Measurements from ENCODE around the gene UXS1. TPM values are rescaled to one million over a fixed set of nuclear protein-coding genes. Genes with fewer than 3 reads are reported as not detected.

Gene UXS1
- total RNA-seq, 1 experiment from 2014 or later: 49.1 TPM

DNA sequence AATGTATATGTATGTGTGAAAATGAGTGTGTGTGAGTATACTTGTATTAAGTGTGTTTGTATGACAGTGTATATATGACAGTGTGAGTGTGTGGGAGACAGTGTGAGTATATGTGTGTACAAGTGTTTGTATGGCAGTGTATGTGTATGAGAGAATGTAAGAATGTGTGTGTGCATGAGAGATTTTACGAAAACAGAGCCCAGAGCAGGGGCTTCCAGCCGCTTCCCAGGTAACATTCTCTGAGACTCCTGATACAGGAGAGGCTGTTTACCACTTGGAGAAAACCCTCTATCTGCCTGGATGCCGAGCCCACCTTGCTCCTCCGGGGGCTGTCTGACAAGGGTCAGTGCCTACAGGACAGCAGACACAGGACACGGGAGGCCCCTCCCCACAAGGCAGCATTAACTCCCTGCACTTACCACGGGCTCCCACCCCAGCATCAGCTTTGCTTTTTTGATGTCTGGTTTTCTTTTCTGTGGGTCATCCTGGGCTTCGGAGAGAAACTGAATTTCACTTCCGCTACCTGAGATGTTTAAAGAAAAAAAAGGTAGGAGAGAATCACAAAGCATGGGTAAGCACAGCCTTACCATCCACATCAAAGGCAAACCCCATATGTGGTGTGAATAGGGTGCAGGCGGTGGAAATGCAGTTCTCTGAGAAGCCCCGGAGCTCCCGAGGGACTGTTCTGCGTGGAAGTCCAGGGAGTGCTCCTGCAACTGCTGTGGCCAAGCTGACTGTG lies 97.6 kb downstream of the UXS1 start:
- intact Hi-C loops (cut with micrococcal nuclease): no loop called here
- H3K9me3 ChIP-seq (ENCODE audit: low read length): no peaks in the 10 kb centered on the region
- TF ChIP-seq, protein P1, sequence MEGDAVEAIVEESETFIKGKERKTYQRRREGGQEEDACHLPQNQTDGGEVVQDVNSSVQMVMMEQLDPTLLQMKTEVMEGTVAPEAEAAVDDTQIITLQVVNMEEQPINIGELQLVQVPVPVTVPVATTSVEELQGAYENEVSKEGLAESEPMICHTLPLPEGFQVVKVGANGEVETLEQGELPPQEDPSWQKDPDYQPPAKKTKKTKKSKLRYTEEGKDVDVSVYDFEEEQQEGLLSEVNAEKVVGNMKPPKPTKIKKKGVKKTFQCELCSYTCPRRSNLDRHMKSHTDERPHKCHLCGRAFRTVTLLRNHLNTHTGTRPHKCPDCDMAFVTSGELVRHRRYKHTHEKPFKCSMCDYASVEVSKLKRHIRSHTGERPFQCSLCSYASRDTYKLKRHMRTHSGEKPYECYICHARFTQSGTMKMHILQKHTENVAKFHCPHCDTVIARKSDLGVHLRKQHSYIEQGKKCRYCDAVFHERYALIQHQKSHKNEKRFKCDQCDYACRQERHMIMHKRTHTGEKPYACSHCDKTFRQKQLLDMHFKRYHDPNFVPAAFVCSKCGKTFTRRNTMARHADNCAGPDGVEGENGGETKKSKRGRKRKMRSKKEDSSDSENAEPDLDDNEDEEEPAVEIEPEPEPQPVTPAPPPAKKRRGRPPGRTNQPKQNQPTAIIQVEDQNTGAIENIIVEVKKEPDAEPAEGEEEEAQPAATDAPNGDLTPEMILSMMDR (conservative IDR thresholded peaks at IDR 0.05; ENCODE audit: low read depth, low read length): no peak
- TF ChIP-seq EZH2 (IDR thresholded peaks at IDR 0.05; ENCODE audit: low read length, unreplicated experiment) (no peak), EZH2phosphoT487 (IDR thresholded peaks at IDR 0.05; ENCODE audit: borderline replicate concordance, low read length) (no peak)
- POLR2A ChIA-PET (ENCODE audit: unreplicated experiment): no interaction called here
- H3K4me2 ChIP-seq (ENCODE audit: low read length): no peak overlapping the region
- H4K20me1 ChIP-seq (ENCODE audit: low read length): no peaks in the 10 kb centered on the region
- H3K27ac ChIP-seq (ENCODE audit: low read length): no peak overlapping the region
- H2AFZ ChIP-seq (ENCODE audit: low read length): no peak overlapping the region
- no peaks in the 10 kb centered on the region for H3K27me3 ChIP-seq (ENCODE audit: low read length)
- no peaks in the 10 kb centered on the region for H3K9me2 ChIP-seq (replicated peaks; ENCODE audit: low read length)
- H3K36me3 ChIP-seq (ENCODE audit: low read depth, low read length): 0 out of 2 replicates have a peak, but pooled peaks cover 5% of the 10 kb centered on the region
- H3K4me3 ChIP-seq (ENCODE audit: low read length): no peak overlapping the region
- BruUV-seq (replicated peaks): no TSS peak
- no peaks in the 10 kb centered on the region for H3K4me1 ChIP-seq (ENCODE audit: insufficient read depth, low read length)
- H3F3A ChIP-seq (ENCODE audit: low read length, unreplicated experiment): no peaks in the 10 kb centered on the region
- CTCF ChIA-PET: no interaction called here
- DNase-seq: no peak
- no peaks in the 10 kb centered on the region for H3K79me2 ChIP-seq (ENCODE audit: low read length)
- ATAC-seq: no peak
- H3K9ac ChIP-seq (ENCODE audit: low read length): no peak overlapping the region

DNA sequence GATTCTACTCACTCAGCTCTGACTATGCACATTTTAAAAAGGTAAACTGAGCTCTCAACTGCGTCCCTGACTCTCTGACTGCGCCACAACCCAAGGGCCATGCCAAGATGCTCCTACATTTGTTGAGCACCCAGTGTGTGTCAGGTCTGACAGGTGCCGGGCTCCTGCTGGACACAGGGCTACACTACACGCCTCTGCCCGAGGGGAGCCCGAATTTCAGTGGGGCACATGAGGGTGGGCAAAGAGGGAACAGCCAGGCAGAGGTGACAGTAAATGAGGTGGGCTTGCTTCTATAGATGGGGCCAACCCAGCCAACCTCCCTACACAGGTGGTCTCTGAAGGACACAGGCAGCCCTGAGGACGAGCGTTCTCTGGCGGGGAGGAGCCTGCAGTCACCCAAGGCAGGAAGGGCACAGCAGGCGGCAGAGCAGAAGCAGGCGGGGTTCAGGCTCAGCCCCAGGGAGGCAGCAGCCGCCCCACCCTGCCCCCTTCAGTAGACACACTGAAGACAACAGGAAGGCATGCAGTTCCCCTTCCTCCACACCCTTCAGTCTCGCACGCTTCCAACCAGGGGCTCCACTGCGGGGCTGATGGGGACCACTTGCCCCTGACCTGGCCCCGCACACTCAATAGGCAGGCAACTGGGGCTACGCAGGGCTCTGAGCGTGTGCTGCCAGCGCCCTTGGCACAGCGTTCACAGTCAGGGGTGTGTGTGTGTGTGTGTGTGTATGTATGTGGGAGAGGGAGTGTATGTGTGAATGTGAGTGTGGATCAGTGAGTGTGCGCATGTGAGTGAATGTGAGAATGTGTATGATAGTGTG lies 98.4 kb downstream of the UXS1 start:
- CTCF ChIA-PET: no interaction called here
- Histone ChIP-seq H3K36me3 (ENCODE audit: low read depth, low read length) (0 out of 2 replicates have a peak, but pooled peaks cover 5% of the 10 kb centered on the region), H3F3A (ENCODE audit: low read length, unreplicated experiment) (no peaks in the 10 kb centered on the region), H4K20me1 (ENCODE audit: low read length) (no peaks in the 10 kb centered on the region), H2AFZ (ENCODE audit: low read length) (no peak overlapping the region), H3K4me3 (ENCODE audit: low read length) (no peak overlapping the region), H3K9ac (ENCODE audit: low read length) (no peak overlapping the region), H3K27me3 (ENCODE audit: low read length) (no peaks in the 10 kb centered on the region), H3K27ac (ENCODE audit: low read length) (no peak overlapping the region), H3K4me2 (ENCODE audit: low read length) (no peak overlapping the region), H3K4me1 (ENCODE audit: insufficient read depth, low read length) (no peaks in the 10 kb centered on the region), H3K79me2 (ENCODE audit: low read length) (no peaks in the 10 kb centered on the region), H3K9me2 (replicated peaks; ENCODE audit: low read length) (no peaks in the 10 kb centered on the region), H3K9me3 (ENCODE audit: low read length) (no peaks in the 10 kb centered on the region)
- ATAC-seq: no peak
- BruUV-seq (replicated peaks): no TSS peak
- POLR2A ChIA-PET (ENCODE audit: unreplicated experiment): no interaction called here
- no peak for DNase-seq
- TF ChIP-seq, protein P1 (conservative IDR thresholded peaks at IDR 0.05; ENCODE audit: low read depth, low read length): no peak
- TF ChIP-seq EZH2 (IDR thresholded peaks at IDR 0.05; ENCODE audit: low read length, unreplicated experiment) (no peak), EZH2phosphoT487 (IDR thresholded peaks at IDR 0.05; ENCODE audit: borderline replicate concordance, low read length) (no peak)
- intact Hi-C loops (cut with micrococcal nuclease): no loop called here
